Mucosa of descending colon (tissue), 3 donors: ENCODE measurements around the gene ABCC11. TPM values are rescaled to one million over a fixed set of nuclear protein-coding genes. Genes with fewer than 3 reads are reported as not detected.

Source experiments
- ATAC-seq: fragments of 200-7000 bp; cut with Tn5 transposase; one replicate; pipeline ENCODE4 v1.9.1; 2020; ENCODE audit warnings: mild to moderate bottlenecking, moderate library complexity
- DNase-seq, 3 donors: peaks; one replicate each; pipeline ENCODE4 v3.0.0-alpha.2; 2020
- H3K36me3 ChIP-seq: fragments of 200-600 bp; one replicate; pipeline ENCODE4 v1.8.0; 2021; ENCODE audit warnings: low read depth, mild to moderate bottlenecking
- H3K4me1 ChIP-seq: fragments of 200-600 bp; one replicate; pipeline ENCODE4 v1.8.0; 2021; ENCODE audit warnings: low read depth, mild to moderate bottlenecking
- H3K4me3 ChIP-seq: fragments of 200-600 bp; one replicate; pipeline ENCODE4 v1.8.0; 2021; ENCODE audit warnings: mild to moderate bottlenecking
- H3K9me3 ChIP-seq: fragments of 200-600 bp; one replicate; pipeline ENCODE4 v1.8.0; 2021; ENCODE audit warnings: mild to moderate bottlenecking
- intact Hi-C, 2 donors: fragments of 100-400 bp; cut with DNase I in 1 of 2; cut with micrococcal nuclease in 1 of 2; formaldehyde crosslinking; loops; one replicate each; pipeline versions ENCODE4 v1.11.0 to v1.11.1; 2022; cut with DNase I, micrococcal nuclease
- total RNA-seq, 3 donors: library from RNA; stranded (reverse); fragmentation: NEBNext Ultra II Directional in 2 of 3; extraction: Animal tissue kit (Norgen Biotek cat#: 25700) in 2 of 3; gene quantifications; one replicate each; pipeline versions ENCODE4 v1.2.1 to v1.2.4, GENCODE V29; 2021 to 2023
- TF ChIP-seq, protein P1 (sequence below): fragments of 200-600 bp; IDR thresholded peaks from one replicate; pipeline ENCODE4 v1.8.0; 2022; ENCODE audit warnings: antibody characterized with exemption, mild to moderate bottlenecking
- donor health status: DM: no; HTN: no; CAD: no; lungs with moderate emphysema.
- donor health status: DM: no; HTN: no; CAD: no.
- donor health status: DM: no; HTN: yes; CAD: no.

ABCC11 gene
- total RNA-seq, 3 donors from 2014 or later = 0.32 to 0.35 (median 0.34) TPM

DNA sequence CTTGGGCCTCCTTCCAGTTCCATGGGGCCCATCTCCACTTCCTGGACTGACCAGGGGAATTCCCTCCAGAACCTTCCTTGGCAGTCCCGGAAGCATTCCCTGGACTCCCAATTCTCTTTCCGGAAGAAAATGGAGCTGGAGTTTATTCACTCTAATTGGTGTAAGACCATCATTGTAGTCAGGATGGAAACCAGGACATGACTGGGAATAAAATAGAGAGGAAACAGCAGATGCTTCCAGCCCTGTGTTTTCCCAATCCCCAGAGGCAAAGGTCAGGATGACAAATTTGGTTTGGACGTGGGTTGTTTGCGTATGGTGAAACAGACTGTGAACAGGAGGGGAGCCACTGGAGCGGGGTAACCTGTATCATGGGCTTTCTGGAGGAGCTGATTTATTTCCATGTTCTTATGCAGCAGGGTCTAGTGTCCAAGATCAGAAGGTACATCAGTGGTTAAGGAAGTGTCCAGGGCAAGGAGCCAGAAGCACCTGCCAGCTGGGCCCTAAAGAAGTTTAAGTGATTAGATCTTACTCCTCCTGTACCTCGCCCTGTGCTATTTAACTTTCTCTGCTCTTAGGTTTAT, 11.7 kb downstream of the ABCC11 start:
- no peaks in the 10 kb centered on the region for H3K9me3 ChIP-seq
- ATAC-seq = peak; percentile 85
- intact Hi-C loops = no loop called here
- no peaks in the 10 kb centered on the region for H3K4me1 ChIP-seq
- peak in 2 of 3 donors; percentile 44 to 47 for DNase-seq
- TF ChIP-seq, protein P1, sequence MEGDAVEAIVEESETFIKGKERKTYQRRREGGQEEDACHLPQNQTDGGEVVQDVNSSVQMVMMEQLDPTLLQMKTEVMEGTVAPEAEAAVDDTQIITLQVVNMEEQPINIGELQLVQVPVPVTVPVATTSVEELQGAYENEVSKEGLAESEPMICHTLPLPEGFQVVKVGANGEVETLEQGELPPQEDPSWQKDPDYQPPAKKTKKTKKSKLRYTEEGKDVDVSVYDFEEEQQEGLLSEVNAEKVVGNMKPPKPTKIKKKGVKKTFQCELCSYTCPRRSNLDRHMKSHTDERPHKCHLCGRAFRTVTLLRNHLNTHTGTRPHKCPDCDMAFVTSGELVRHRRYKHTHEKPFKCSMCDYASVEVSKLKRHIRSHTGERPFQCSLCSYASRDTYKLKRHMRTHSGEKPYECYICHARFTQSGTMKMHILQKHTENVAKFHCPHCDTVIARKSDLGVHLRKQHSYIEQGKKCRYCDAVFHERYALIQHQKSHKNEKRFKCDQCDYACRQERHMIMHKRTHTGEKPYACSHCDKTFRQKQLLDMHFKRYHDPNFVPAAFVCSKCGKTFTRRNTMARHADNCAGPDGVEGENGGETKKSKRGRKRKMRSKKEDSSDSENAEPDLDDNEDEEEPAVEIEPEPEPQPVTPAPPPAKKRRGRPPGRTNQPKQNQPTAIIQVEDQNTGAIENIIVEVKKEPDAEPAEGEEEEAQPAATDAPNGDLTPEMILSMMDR = no peak
- no peaks in the 10 kb centered on the region for H3K36me3 ChIP-seq
- H3K4me3 ChIP-seq = no peak overlapping the region

DNA sequence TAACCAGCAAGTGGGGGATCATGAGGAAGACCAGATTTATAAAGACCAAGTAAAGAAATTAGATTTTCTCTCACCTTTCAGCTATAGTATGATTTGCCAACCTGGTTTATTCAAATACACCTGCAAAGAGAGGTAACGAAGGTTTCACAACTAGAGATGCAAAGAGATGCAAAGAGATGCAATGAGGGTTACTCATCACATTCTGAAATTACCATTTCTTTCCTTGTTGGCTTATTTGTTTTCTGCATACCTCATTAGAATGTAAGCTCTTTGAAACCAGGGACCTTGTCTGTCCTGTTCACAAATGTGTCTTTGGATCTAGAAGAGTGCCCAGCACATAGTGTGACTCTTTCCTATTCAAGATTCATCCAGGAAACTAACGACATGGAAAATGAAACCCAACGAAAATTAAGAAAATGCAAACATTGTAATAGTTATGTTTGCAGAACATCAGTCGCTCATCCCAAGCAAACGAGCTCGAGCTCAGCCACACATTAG, 12.2 kb downstream of the ABCC11 start:
- intact Hi-C loops = no loop called here
- ATAC-seq = no peak
- TF ChIP-seq, protein P1 = no peak

DNA sequence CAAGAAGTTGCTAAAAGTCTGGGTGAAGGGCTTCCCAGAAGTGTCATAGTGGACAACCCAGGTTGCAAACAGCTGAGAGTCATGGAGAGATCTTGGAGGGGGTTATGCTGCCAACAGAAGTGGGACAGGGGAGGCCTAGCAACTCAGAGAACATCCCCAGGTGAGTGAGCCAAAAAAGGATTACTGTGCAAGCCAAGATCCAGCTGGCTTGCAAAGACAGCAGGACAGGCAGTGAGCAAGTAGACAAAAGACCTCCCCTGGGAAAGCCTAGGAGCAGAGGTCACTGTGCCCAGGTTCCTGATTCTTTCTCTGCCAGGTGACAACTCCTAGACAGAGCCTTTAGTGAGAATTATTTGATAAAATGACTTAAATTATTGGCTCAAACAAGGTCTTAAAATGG, 12.7 kb downstream of the ABCC11 start:
- Histone ChIP-seq H3K9me3 (no peaks in the 10 kb centered on the region), H3K4me3 (no peak overlapping the region), H3K36me3 (no peaks in the 10 kb centered on the region), H3K4me1 (no peaks in the 10 kb centered on the region)
- ATAC-seq (no peak), DNase-seq (no peak)
- intact Hi-C loops = no loop called here
- TF ChIP-seq, protein P1 = no peak

More for the DNA sequence above, 12.2 kb downstream of the ABCC11 start:
- DNase-seq = no peak
- no peaks in the 10 kb centered on the region for H3K9me3 ChIP-seq
- H3K4me1 ChIP-seq = no peaks in the 10 kb centered on the region
- H3K4me3 ChIP-seq = no peak overlapping the region
- H3K36me3 ChIP-seq = no peaks in the 10 kb centered on the region

DNA sequence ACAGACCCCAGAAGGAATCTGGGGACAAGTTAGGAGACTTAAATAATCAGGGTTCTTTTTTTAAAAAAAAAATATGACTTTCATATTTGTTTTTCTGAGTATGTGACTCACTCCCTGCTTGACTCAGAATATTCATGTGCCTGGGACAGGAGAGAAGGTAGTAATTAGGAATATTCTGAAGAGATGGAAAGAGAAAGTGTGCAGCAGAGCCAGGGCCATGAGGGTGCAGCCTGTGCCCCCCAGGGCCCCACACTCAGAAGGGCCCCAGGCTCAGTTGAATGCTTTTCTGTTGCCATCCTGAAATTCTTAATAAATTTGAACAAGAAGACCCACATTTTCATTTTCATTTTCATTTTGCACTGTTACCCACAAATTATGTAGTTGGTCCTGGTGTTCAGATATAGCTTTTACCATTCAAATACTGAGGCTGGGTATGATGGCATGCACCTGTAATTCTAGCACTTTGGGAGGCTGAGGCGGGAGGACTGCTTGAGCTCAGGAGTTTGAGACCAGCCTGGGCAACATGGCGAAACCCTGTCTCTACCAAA, 14.8 kb downstream of the ABCC11 start:
- TF ChIP-seq, protein P1 = no peak
- no peaks in the 10 kb centered on the region for H3K36me3 ChIP-seq
- intact Hi-C loops = no loop called here
- no peak overlapping the region for H3K4me3 ChIP-seq
- no peaks in the 10 kb centered on the region for H3K4me1 ChIP-seq
- DNase-seq (no peak), ATAC-seq (peak; percentile 15)
- H3K9me3 ChIP-seq = no peaks in the 10 kb centered on the region

DNA sequence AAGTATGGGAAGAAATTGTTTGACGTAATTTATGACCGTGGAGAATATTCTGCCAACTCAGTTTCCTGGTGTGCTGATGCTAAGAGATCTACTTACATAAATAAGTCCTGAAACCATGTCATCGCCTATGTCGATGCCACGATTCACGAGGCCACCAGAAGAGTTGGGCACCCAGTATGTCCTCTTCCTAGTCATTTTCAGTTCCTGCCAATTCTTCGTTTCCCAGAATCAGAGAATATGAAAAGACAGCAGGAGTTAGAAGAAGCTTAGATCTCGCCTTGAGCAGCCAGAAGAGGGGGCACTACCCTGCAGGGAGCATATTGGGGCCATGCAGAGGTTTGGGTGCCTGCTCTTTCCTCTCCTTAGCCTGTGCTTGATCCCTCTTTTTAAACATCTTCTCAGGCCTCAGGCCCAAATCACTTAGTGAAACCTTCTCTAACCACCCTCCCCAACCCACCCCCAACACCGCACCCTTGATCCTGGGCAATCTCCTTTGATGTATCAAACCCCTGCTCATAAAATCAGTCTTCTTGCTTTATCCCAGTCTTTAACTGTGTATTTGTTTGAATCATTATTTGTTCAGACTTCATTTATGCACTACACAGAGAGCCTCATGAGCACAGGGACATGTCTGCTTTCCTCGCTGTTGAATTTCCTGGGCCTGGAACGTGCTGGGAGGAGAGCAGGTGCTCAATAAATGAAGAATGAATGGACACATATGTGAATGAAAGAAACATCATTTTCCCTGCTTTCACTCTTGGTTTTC, 15.4 kb downstream of the ABCC11 start:
- TF ChIP-seq, protein P1 = no peak
- DNase-seq (peak in 1 of 3 donors; percentile 44), ATAC-seq (peak; percentile 55)
- intact Hi-C loops = no loop called here
- Histone ChIP-seq H3K36me3 (no peaks in the 10 kb centered on the region), H3K9me3 (no peaks in the 10 kb centered on the region), H3K4me1 (no peaks in the 10 kb centered on the region), H3K4me3 (no peak overlapping the region)
